CD4-positive, alpha-beta T cell treated with Interleukin-2 at 100 ng/mL for 4 hours (primary cell): ENCODE measurements around the gene CCDC169.

ENCODE experiments used
- DNase-seq: peaks from one replicate; pipeline ENCODE4 v3.0.0-alpha.2; 2020; ENCODE audit warnings: low spot score

Gene CCDC169

DNA sequence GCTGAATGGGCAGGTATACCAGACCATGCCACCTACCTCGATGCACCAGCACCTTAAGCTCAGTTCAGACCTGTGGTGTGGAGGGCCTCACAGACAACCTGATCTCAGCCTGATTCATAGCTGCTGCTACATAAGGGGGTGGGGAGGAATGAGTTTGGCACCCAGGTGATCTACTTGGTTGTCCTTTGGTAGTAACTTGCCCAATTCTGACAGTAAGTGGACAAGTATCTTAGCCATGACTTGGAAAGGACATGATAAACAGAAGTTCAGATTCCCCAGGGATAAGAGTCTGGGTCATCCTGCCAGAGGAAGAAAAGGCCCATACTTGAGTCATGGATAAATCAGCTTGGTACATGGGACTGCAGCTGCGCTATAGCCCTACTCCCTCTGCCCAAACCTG, 54.9 kb downstream of the CCDC169 start:
- no peak for DNase-seq

DNA sequence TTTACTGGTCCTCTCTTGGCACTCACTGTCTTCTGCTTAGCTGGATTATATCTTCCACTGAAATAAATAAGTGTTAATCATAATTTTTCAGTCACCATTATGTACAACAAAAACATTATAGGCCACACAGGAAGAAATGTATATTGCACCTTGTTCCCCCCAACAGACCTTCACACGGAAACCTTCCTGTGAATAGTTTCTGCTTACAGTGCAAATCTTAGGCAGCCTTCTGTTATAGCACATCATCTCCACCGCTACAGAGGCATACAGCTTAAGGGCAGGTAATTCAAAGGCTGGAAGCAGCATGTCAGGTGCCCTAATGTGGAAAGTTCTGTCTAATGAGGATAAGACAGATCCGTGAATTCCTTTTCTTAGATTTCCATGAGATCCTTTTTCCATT, 66.4 kb downstream of the CCDC169 start:
- no peak for DNase-seq

DNA sequence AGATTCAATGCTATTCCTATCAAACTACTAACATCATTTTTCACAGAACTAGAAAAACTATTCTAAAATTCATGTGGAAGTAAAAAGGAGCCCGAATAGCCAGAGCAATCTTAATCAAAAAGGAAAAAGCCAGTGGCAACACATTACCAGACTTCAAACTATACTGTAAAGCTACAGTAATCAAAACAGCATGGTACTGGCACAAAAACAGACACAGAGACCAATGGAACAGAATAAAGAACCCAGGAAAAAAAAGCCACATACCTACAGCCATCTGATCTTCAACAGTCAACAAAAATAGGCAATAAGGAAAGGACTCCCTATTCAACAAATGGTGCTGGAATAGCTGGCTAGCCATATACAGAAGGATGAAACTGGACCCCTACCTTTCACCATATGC, 72.9 kb downstream of the CCDC169 start:
- no peak for DNase-seq

DNA sequence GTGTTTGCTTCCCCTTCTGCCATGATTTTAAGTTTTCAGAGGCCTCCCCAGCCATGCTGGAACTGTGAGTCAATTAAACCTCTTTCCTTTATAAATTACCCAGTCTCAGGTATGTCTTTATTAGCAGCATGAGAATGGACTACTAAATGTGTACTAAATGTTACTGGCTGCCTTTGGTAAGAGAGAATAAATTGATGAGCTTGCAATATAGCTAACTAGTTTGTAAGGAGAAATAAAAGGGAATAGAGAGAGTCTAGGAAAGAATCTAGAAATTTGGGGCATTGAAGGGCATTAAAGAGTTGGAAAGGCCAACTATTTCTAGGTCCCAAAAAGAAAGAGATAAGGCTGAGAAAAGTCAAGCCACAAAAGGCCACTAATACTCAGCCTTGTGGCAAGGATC, 77.7 kb downstream of the CCDC169 start:
- no peak for DNase-seq

DNA sequence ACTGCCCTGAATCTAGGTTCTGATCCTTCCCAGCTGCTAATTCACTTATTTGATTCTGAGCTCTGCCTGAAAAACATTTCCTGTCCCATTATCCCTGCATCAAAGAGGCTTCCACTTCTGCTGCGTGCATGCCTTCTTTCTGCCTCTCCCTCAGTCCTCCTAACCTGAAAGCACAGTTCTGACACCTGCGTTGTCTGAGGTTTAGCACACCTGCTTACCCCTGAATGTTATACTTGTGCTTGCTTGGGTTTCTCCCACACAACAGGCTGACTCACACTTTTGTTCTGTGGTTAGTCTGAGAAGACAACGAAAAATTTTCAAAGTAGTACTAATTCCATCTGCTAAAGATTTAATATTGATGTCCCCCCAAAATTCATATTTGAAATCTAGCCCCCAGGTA, 80.2 kb downstream of the CCDC169 start:
- DNase-seq, result no peak

DNA sequence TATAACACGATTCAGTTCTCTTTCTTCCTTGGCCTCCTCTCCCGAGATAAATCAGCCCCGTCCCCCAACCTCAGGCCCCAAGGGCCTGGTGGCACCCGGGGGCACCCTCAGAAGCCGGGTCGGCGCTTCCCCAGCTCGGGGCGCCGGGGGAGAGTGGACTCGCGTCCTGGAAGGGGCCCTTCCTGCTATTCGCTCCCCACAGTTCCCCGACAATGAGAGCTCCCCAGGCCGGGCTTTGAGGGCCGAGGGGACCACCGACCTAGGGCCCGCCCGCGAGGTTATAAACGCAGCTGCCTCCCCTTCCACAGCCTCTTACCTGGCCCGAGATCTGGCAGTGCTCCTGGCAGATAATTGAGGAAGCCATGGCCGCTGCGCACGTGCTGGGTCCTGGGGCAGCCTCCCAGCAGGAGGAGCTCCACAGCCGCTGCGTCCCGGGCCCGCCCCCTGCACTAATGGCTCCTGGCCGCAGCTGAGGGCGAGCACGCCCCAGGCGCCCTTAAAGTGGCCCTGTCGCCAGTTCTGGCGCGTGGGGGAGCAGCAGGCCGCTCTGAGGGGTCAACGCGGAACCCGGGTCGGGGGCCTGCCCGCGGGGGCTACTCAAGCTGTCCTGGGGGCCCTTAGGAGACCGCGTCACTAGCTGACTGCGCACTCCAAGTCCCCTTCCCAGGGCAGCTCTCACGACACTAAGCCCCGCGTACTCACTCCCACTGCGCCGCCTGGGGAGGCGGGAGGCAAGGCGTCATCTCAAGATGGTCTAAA, 83.3 kb downstream of the CCDC169 start, which contains the start of gene SOHLH2:
TSS of gene SOHLH2 (minus strand) at position 394 of the 759 bp plus-strand sequence. CDS start at position 364, 30 bp downstream.
- DNase-seq, result no peak

DNA sequence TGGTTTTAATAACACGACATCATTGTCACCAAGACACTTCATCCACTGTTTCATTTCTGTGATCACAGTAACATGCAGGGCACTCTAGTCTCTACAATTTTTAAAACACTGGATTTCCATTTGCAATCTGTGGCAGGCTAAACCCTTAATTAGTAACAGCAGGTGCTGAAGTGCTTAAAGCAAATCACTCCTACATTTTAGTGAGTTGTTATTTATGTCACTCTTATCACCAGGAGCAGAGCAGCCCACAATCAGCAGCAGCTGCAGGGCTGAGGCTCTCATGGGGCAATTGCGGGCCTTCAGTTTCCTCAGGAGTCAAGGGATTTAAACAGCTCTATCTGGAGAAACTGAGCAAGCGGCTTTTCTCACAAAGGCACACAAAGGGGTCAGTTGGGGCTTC, 84.8 kb downstream of the CCDC169 start:
- DNase-seq, result no peak

DNA sequence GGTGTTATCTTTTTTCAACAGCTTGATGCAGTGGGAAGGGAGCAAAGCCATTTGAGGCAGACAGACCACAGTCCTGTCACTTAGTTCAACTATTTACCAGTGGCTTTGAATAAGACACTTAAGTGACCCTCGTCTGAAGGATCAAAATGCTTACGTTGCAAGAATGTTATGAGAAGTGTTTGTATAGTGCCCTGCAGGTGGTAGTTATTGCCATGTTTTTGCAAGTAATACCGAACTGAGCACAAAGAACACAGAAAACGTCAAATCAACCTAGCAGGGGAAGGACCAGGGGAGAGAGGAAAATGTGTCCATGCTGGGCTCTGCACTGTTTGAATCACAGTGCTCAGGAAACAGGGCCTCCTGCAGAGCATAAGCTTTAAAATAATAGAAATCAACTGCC, 86.0 kb downstream of the CCDC169 start:
- no peak for DNase-seq

DNA sequence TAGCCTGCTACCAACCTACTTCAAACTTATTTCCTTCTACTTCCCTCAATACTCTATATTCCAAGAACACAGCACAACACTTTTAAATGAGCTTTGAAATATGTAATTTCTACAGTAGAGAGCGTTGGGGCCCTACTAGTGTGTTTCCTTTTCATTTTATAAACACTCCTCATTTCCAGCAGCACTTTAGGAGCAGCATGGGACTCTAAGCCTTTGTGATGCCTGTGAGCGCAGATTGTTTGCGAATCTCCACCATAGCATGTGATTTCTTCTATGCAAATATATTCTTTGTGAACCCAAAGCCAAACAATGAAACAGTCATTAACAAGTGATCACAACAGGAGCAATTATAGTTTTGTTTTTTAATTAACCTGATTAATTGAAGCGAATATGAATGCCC, 86.9 kb downstream of the CCDC169 start:
- no peak for DNase-seq

DNA sequence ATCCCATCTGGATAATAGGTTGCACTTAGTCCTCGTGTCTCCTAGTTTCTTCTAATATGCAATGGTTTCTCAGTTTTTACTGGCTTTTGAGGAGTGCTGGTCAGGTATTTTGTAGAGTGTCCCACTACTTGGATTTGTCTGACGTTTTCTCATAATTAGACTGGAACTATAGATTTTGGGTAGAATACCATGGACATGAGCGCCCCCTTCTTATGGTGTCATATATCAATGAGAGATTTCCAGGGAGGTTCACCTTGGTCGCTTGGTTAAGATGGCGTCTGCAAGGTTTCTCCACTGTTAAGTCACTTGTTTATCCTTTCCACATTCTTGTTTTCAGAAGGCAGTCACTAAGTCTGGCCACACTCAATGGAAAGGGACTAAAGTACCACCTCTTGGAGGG, 89.9 kb downstream of the CCDC169 start:
- DNase-seq, result no peak

DNA sequence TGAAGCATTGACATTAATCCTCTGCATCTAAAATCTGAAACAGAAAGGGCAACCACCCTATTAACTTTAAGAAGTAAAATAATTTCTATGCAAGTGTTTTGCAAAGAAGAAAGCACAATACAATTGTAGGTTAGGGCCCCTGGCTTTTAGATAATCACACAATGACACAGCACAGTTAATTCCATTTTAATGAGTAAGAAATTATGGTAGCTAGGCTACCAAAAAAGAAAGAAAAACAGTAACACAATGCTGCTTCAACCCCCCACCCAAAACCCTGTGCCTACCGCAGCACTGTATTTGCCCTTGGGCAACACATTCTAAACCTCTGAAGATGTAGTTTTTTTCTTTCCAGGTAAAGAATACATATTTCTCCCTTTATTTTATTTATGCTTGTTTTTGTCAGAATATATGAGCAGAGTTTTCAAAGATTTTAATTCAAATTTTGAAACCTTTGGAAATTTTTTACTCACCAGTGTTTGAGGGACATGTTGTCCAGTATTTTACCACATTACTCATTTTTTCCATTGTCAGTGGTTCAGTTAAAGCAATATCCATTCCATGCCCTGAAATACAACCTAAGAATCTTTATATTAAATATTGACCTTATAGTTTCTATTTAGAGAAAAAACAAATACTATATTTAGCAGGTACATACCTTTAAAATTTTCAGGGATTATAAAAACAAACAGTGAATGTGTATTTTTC, 104.3 kb downstream of the CCDC169 start:
- DNase-seq, result no peak

DNA sequence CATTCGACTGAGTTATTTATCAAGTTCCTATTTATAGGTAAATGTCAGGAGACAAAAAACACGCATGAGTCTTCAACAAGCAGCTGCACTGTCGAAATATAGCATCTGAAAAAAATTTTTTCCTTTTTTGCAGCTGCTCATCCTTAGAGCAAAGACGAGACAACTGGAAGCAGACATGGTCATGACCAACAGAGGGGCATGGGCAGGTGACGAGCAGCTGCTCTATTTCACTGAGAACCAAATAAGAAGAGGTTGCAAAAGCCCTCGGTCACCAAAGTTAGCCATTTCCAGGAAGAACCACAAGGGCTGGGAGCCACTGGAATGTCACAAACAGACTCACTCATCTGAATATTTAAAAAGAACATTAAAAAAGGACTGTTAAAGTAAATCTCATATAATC, 105.4 kb downstream of the CCDC169 start:
- no peak for DNase-seq

DNA sequence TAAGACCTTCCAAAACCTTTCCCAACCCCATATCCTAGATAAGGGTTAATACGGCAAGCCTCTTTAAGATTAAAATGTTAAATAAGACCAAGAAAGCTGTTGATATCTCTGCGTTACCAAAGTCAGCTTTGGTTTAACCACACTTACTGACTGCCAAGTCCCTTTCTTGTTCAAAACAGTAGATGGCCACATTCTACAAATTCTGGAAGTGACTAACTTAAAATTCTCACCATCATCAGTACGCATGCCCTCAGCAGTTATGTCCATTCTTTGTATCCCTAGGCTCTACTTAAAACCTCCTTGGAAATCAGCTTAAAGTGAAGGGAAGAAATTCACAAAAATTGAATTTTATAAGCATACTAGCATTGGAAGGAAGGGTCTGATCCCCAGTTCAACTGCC, 106.8 kb downstream of the CCDC169 start:
- DNase-seq, result no peak

DNA sequence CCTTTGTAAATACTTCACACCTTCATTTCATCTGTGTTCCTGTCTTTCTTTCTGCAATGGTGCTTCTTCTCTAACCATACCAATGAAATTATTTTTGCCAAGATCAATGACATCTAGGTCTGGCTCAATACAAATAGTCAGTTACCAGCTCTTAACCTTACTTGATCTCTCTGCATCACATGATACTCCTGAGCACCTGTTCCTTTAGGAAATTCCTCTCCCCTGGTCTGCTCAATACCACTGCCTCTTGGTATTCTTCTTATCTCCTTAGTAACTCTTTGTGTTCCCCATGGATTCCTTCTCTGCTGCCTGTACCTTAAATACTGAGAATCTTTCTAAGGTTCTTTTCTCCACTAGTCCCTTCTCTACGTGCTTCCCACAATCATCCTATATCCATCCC, 109.2 kb downstream of the CCDC169 start:
- no peak for DNase-seq

DNA sequence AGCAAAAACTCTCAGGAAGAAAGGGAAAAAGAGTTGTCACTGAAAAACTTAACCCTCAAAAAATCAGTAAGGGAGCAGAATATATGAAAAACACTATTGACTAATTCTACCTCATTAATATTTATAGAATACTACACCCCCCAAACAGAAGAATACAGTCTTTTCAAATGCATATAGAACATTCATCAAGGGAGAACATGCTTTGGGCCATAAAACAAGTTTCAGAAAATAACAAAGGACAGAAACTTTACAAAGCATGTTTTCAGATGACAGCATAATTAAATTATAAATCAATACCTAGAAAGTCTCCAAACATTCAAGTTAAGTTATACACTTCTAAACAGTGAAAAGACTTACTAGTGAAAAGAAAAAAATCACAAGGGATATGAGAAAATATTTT, 113.7 kb downstream of the CCDC169 start:
- DNase-seq, result no peak
